Stimulated activated CD4-positive, alpha-beta T cell treated with anti-CD3 and anti-CD28 coated beads, TNF-alpha, amount 100 ng/mL, for 4 hours (primary cell): Measurements from ENCODE around the gene SIN3B.
"Not testable (repeated sequence)": the region's sequence is repeated elsewhere in the genome, so short reads cannot be mapped to it uniquely, and the experiment has no call there.

Experiments
- DNase-seq, 3 experiments: peaks; one replicate each; pipeline ENCODE4 v3.0.0-alpha.2; 2020; ENCODE audit warnings: low read depth in 3 of 3

Gene SIN3B

DNA sequence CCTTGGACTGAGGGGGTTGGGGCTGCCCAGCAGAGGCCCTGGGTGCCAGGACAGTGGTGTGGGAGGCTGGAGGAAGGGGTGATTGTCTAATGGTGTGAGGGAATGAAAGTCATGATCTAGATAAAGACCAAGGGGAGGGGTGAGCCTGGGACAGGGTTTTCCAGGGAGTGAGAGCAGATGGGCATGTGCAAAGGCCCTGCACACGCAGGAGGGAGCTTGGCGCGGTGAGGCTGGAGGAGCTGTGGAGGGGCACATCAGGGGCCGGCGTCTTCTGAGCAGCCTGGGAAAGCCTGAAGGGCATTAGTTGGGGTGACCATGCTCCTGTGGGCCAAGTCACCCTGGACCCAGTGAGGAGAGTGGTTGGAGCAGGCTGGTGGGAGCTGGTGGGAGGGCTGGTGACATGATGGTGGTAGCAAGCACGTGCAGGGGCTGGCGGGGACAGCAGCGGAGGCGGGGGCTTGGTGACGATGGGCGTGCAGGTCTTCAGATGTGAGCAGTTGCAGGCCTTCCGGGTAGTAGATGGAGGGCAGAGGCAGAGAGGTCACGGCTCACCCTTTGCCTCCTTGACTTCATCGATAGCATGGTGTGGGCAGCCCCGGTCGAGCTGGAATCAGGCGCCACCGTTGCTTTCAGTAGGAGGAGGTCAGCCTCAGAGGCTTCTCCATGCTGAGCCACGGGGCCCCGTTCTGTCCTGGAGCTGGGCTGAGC is 39.4 kb downstream of the SIN3B start:
- no peak for DNase-seq

DNA sequence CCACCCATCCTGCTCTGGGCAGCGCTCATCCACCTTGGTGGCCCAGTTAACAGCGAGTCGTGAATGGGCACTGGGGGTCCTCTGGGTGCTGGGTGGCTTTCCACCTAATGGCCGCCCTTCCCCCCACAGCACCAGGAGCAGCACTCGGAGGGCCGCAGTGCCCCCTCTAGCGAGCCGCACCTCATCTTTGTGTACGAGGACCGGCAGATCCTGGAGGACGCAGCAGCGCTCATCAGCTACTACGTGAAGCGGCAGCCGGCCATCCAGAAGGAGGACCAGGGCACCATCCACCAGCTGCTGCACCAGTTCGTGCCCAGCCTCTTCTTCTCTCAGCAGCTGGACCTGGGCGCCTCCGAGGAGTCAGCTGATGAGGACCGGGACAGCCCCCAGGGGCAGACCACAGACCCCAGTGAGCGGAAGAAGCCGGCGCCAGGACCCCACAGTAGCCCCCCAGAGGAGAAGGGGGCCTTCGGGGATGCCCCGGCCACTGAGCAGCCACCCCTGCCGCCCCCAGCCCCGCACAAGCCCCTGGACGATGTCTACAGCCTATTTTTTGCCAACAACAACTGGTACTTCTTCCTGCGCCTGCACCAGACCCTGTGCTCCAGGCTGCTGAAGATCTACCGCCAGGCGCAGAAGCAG is 40.3 kb downstream of the SIN3B start:
- DNase-seq = no peak

GRCh38 chr19:16871871-16872270 is 42.7 kb downstream of the SIN3B start:
- DNase-seq = no peak

- no peak for DNase-seq
These were observed 43.5 kb downstream of the SIN3B start for GRCh38 chr19:16872728-16873127.

DNA sequence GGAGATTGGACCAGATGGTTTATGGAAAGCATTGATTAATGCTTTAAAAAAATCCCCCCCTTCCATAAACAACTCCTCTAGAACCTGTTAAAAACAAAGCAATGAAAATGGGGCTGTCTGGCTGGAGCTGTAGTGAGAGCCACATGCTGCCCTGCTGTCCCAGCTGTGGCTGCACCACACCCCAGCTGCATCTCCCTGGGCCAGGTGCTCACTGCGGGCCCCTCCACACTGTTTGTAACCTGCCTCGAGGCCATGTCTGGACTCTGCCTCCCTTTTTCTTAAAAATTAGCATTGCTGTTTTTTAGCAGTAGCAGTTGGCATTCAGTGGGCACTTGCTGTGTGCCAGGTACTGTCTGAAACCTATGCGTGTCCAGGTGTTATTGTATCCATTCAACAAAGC is 44.4 kb downstream of the SIN3B start:
- no peak for DNase-seq

DNA sequence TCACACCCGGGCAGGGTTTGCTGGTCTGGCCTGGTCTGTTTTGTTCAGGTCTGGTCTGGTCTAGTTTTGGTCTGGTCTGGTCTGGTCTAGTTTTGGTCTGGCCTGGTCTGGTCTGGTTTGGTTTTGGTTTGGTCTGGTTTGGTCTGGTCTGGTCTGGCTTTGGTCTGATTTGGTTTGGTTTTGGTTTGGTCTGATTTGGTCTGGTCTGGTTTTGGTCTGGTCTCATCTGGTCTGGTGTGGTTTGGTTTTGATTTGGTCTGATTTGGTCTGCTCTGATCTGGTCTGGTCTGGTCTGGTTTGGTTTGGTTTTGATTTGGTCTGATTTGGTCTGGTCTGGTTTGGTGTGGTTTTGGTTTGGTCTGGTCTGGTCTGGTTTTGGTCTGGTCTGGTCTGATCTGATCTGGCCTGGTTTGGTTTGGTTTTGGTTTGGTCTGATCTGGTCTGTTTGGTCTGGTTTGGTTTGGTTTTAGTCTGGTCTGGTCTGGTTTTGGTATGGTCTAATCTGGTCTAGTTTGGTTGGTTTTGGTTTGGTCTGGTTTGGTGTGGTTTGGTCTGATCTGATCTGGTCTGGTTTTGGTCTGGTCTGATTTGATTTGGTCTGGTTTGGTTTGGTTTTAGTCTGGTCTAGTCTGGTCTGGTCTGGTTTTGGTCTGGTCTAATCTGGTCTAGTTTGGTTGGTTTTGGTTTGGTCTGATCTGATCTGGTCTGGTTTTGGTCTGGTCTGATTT is 45.2 kb downstream of the SIN3B start:
- DNase-seq = no peak

DNA sequence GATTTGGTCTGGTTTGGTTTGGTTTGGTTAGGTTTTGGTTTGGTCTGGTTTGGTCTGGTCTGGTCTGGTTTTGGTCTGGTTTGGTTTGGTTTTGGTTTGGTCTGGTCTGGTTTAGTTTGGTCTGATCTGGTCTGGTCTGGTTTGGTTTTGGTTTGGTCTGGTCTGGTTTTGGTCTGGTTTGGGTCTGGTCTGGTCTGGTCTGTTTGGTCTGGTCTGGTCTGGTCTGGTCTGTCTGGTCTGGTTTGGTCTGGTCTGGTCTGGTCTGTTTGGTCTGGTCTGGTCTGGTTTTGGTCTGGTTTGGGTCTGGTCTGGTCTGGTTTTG is 45.7 kb downstream of the SIN3B start:
- not testable (repeated sequence) for DNase-seq

DNA sequence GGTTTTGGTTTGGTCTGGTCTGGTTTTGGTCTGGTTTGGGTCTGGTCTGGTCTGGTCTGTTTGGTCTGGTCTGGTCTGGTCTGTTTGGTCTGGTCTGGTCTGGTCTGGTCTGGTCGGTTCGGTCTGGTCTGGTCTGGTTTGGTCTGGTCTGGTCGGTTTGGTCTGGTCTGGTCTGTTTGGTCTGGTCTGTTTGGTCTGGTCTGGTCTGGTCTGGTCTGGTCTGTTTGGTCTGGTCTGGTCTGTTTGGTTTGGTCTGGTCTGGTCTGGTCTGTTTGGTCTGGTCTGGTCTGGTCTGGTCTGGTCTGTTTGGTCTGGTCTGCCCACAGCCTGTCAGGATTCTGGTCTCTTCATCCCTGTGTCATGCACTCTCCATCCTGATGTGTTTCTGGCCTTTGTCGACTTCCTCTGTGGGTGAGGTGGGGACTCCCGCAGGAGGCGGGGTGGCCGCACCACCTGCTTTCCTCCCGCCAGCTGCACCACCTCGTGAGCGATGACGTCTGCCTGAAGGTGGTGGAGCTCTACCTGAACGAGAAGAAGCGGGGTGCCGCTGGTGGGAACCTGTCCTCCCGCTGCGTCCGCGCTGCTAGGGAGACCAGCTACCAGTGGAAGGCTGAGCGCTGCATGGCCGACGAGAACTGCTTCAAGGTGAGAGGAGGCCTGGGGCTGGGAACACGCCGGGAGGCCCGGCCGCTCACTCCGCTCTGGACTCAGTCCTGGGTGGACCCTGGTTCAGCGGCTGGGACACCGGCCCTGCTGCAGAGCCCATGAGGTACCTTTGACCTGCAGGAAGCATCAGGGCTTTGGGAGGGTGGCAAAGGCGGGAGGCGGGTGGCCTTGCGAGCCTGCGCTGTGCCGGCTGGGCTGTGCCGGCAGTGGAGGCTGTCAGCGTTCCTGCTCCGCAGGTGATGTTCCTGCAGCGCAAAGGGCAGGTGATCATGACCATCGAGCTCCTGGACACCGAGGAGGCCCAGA is 46.7 kb downstream of the SIN3B start:
- no peak for DNase-seq

DNA sequence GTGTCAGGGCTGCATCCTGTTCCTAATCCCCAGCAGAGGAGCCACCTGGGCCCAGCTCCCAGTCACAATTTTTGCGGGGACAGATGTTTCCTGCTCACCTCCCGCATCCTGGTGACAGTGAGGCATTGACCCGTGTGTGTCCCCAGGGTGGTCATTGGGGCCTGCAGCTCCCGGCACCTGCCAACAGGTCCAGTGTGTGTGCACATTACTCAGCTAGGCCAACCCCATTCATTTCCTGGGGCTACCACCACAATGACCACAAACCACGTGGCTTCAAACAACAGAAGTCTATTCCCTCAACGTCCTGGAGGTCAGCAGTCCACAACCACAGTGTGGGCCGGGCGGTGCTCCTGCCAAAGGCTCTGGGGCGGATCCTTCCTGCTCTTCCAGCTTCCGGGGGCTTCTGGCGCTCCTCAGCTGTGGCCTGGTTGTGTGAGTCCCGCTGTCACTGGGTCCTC is 47.7 kb downstream of the SIN3B start:
- no peak for DNase-seq

GRCh38 chr19:16877581-16877980 is 48.4 kb downstream of the SIN3B start:
- no peak for DNase-seq

DNA sequence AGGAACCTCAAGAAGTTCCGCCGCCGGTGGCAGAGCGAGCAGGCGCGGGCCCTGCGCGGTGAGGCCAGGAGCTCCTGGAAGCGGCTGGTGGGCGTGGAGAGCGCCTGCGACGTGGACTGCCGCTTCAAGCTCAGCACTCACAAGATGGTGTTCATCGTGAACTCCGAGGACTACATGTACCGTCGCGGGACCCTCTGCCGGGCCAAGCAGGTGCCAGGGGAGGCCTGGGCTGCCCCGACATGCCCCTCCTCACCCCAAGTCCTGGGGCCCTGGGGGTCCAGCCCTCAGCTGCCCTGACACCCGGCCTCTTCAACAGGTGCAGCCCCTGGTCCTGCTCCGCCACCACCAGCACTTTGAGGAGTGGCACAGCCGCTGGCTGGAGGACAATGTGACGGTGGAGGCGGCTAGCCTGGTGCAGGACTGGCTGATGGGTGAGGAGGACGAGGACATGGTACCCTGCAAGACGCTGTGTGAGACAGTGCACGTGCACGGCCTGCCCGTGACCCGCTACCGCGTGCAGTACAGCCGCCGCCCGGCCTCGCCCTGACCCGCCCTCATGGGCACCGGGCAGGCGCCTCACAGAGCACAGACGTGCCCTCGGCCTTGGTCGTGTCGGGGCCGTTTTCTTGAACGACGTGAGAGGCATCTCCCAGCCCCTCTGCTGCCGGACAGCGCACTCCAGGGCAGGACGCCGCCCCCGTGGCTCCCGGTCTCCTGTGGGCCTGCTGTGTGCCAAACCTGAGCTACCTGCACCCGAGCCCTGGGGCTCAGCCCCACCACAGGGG is 49.2 kb downstream of the SIN3B start:
- DNase-seq = no peak

GRCh38 chr19:16880884-16881554 is 51.8 kb downstream of the SIN3B start:
- no peak for DNase-seq

DNA sequence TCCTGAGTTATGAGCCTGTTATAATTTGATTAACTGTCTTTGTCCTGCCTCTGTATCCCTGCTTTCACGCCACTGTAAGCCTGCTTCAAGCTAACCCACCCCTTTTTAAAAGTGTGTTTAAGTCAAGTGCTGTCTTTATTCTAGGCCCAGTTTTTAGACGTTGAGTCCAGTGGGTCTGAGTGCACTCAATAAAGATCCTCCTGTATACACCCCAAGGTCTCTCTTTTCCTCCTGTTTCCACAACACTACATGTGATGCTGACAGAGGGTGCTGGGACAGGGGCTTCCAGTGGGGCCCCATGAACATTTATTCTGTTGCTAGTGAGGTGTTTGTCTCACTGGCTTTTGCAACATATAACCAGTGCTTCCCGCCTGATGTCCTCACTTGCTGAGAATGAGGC is 52.9 kb downstream of the SIN3B start:
- no peak for DNase-seq

GRCh38 chr19:16883522-16883921 is 54.3 kb downstream of the SIN3B start:
- no peak for DNase-seq

DNA sequence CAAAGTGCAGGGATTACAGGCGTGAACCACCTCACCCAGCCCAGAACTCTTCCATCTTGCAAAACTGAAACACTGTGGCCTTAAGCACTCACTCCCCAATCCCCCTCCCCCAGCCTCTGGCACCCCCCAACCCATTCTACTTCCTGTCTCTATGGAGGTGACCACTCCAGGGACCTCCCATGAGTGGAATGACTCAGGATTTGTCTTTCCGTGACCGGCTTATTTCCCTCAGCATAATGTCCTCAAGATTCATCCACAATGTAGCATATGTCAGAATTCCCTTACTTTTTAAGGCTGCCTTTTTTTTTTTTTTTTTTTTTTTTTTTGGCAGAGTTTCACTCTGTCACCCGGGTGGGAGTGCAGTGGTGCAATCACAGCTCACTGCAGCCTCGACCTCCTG is 56.0 kb downstream of the SIN3B start:
- DNase-seq = no peak

DNA sequence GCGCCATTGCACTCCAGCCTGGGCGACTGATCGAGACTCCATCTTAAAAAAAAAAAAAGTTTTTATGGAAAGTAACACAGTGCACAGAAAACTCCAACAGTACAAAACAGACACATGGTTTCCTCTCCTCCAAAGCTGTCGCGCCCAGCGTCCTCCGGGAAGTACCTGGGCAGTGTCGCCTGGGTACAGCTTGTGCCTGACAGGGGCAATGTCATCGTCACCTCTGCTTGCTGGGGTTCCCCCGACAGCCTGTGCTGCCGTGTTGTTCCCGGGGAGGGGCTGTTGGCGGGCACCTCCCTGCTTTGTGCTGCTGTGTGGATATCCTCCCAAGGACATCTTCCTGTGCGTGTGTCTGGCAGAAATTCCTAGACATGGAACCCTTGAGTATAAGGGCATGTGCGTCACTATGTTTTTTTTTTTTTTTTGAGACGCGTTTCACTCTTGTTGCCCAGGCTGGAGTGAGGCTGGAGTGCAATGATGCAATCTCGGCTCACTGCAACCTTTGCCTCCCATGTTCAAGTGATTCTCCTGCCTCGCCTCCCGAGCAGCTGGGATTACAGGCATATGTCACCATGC is 57.2 kb downstream of the SIN3B start:
- no peak for DNase-seq

DNA sequence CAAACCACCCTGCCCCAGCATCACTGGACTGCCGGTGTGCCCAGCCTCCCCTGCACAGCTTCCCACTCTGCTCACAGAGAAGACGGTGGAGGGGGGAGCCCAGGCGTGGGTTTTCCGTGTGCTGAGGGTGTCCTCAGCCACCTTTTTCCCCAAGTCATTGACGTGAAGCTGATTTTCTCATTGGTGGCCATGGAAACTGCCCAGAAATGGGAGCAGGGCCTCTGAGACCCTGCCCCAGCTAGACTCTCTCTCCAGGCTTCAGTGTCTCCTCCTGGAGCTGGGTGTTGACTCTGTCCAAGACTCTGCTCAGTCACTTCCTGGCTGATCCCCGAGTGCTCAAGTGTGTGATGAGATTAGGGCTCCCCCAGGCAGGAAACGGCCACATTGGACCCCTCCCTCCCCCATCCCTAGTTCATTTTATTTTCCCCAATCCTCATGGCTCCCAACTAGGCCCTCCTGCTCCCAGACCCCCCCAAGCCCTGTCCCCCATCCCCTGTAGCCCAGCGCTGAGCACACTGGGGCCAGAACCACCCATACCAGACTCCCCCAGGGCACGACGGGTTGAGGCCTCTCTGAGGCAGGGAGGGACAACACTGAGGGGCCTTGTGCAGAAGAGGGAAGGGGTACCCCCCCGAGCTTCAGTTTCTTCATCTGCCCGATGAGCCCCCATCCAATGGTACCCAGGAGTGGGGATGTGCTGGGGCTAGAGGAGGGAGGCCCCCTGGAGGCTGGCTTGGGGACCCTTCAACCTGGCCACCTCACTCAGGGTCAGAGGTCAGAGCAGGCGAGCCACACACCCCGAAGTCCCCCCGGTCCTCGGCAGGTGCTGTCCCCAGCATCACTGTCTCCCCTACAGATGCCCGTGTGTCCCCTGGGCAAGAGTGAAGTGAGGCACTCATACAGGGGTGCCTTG is 58.4 kb downstream of the SIN3B start:
- no peak for DNase-seq

DNA sequence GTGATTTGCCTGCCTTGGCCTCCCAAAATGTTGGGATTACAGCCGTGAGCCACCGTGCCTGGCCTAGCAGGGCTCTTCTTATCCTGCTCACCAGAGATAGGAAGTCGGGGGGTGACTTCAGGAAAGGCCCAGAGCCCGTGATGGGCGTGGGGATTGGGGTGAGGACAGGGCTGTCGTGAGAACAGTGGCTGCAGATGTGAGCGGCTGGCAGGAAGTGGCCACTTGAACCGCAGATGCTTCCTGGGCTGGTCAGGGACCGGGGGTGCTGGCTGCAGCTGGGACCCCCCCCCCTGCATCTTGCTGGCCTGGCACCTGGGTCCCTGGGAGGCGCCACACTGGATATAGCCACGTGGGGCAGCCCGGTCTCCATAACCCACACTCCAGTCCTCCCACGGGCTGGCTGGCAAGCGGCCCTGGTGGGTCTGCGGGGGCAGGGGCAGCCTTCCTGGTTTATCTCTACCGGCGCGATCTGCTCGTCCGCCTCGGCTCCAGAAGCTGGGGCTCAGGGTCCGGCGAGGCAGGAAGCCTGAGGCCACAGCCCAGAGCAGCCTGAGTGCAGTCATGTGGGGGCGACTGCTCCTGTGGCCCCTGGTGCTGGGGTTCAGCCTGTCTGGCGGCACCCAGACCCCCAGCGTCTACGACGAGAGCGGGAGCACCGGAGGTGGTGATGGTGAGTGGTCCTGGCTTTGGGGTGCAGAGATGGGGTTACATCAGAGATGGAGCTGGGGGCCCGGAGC is 59.6 kb downstream of the SIN3B start, which contains the start of gene F2RL3:
Gene F2RL3 (plus strand): TSS at position 371 of the 737 bp plus-strand sequence. CDS start 191 bp downstream, at position 562.
- no peak for DNase-seq
